Astrocyte of the cerebellum (primary cell): ENCODE results near the gene INSIG1.

Experiments used
- DNase-seq: peaks from one replicate; pipeline ENCODE4 v3.0.0-alpha.2; 2011; ENCODE audit warnings: low read depth
- H3K4me3 ChIP-seq: 2 replicates; pipeline ENCODE4 v1.5.1; 2011; ENCODE audit warnings: mild to moderate bottlenecking, low read depth, low read length, moderate library complexity
- in situ Hi-C: cut with HindIII; loops from 2 replicates; pipeline ENCODE4 v1.10.0; 2017; ENCODE audit warnings: low sequenced_read_pairs
- TF ChIP-seq, protein P1 (sequence below): IDR thresholded peaks from 2 replicates; pipeline ENCODE4 v1.5.1; 2012; ENCODE audit warnings: low read length, low read depth, moderate library complexity, mild to moderate bottlenecking; ENCODE audit errors: missing control alignments

INSIG1 gene

DNA sequence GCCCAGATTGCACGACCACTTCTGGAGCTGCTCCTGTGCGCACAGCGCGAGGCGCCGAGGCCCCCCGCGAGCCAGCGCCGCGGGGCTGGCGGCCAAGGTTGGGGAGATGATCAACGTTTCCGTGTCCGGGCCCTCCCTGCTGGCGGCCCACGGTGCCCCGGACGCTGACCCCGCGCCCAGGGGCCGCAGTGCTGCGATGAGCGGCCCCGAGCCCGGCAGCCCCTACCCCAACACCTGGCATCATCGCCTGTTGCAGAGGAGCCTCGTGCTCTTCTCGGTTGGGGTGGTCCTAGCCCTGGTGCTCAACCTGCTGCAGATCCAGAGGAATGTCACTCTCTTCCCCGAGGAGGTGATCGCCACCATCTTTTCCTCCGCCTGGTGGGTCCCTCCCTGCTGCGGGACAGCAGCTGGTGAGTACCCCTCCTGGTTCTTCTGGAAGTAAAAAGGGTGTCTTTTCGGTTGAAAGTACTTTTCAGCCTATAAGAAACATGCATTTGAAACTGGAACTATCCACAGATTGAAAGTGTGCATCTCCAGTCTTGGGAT lies 683 bp downstream of the INSIG1 start:
- TF ChIP-seq, protein P1, sequence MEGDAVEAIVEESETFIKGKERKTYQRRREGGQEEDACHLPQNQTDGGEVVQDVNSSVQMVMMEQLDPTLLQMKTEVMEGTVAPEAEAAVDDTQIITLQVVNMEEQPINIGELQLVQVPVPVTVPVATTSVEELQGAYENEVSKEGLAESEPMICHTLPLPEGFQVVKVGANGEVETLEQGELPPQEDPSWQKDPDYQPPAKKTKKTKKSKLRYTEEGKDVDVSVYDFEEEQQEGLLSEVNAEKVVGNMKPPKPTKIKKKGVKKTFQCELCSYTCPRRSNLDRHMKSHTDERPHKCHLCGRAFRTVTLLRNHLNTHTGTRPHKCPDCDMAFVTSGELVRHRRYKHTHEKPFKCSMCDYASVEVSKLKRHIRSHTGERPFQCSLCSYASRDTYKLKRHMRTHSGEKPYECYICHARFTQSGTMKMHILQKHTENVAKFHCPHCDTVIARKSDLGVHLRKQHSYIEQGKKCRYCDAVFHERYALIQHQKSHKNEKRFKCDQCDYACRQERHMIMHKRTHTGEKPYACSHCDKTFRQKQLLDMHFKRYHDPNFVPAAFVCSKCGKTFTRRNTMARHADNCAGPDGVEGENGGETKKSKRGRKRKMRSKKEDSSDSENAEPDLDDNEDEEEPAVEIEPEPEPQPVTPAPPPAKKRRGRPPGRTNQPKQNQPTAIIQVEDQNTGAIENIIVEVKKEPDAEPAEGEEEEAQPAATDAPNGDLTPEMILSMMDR, result no peak
- H3K4me3 ChIP-seq, result peak overlapping the region; percentile 82
- DNase-seq, result no peak
- in situ Hi-C loops, result no loop called here

GRCh38 chr7:155298834-155299534 lies 1.3 kb downstream of the INSIG1 start:
- H3K4me3 ChIP-seq, result peak overlapping the region; percentile 82
- in situ Hi-C loops, result no loop called here
- TF ChIP-seq, protein P1, result no peak
- peak; percentile 89 for DNase-seq

- TF ChIP-seq, protein P1, result no peak
- no peak for DNase-seq
- in situ Hi-C loops, result no loop called here
- H3K4me3 ChIP-seq, result peak overlapping the region; percentile 82
These were observed 2.0 kb downstream of the INSIG1 start for GRCh38 chr7:155299535-155300202.

GRCh38 chr7:155300641-155301452 lies 3.2 kb downstream of the INSIG1 start:
- TF ChIP-seq, protein P1, result no peak
- in situ Hi-C loops, result no loop called here
- H3K4me3 ChIP-seq, result peak overlapping the region; percentile 82
- DNase-seq, result no peak

DNA sequence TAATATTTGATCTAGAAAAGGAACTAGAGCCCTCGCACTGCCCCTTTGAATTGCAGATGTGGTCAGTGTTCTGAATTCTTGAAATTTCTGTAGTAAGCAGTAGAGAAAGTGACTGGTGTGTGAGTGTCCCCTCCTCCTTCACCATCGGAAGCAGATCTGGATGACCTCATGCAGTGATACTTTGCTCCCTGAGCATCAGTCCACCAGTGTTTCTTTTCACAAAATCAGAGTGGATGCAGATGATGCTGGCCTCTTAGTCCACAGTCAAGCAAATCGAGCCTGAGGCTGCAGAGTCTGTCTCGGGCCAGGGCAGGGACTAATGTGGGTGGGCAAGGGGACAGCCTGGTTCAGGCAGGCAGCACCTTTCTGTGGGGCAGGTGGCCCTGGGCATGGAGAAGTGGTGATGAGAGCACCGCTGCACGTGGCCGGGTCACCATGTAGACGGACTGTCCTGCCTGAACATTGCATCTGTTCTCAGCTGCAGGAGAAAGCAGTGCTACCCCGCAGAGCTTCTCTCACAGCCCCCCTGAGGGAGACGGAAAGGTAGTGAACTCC lies 5.4 kb downstream of the INSIG1 start:
- no peak overlapping the region for H3K4me3 ChIP-seq
- TF ChIP-seq, protein P1, result no peak
- in situ Hi-C loops, result no loop called here
- no peak for DNase-seq

- H3K4me3 ChIP-seq, result no peak overlapping the region
- DNase-seq, result no peak
- in situ Hi-C loops, result no loop called here
- TF ChIP-seq, protein P1, result no peak
These were observed 6.2 kb downstream of the INSIG1 start for GRCh38 chr7:155303897-155304296.
